ENCODE results near the gene SCUBE2.

DNA sequence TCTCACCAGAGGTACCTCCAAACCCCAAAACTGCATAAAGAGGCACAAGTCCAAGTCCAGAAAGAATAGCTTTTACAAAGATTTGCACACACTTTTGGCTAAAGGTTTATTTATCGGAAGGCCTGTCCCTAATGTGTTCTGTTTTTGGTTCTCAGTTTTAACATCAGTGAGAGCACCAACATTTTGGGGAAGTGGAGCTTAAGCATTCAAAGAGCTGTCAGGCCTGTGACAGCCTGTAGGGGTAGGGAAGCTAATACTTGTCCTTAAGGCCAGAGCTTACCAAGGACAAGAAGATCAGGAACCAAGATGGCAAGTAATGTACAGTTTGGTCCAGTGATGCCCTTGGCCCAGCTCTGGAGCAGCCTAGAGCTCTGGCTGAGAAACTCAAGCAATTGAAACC is 38.9 kb upstream of the SCUBE2 start:
- no peak for TF ChIP-seq POLR2A (IDR thresholded peaks at IDR 0.05)
- TF ChIP-seq, protein P1, sequence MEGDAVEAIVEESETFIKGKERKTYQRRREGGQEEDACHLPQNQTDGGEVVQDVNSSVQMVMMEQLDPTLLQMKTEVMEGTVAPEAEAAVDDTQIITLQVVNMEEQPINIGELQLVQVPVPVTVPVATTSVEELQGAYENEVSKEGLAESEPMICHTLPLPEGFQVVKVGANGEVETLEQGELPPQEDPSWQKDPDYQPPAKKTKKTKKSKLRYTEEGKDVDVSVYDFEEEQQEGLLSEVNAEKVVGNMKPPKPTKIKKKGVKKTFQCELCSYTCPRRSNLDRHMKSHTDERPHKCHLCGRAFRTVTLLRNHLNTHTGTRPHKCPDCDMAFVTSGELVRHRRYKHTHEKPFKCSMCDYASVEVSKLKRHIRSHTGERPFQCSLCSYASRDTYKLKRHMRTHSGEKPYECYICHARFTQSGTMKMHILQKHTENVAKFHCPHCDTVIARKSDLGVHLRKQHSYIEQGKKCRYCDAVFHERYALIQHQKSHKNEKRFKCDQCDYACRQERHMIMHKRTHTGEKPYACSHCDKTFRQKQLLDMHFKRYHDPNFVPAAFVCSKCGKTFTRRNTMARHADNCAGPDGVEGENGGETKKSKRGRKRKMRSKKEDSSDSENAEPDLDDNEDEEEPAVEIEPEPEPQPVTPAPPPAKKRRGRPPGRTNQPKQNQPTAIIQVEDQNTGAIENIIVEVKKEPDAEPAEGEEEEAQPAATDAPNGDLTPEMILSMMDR (IDR thresholded peaks at IDR 0.05): no peak
- TF ChIP-seq POLR2AphosphoS5 (IDR thresholded peaks at IDR 0.05): no peak

All from transverse colon (tissue), 4 donors.